ENCODE data around the gene LILRB3.
"Not testable (repeated sequence)": the region's sequence is repeated elsewhere in the genome, so short reads cannot be mapped to it uniquely, and the experiment has no call there.

The LILRB3 gene

DNA sequence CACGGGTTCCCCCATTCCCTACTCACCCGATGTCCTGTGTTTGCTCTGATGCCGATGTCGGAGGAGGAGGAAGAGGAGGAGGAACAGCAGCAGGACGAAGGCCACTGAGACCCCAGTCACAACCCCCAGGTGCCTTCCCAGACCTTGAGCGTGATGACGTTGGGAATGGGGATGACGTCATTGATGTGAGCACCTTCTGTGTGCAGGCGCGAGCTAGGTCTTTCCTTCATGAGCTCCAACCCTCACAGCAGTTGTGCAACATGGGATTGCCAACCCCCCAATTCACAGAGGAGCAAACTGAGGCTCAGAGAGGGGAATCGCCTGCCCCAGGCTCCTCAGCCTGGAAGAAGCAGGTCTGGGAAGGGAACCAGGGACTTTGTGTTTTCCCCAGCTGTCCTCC lies 30.0 kb upstream of the LILRB3 start:
- DNase-seq (ENCODE audit: insufficient read length, low spot score) (no peak), FAIRE-seq (no peak)
- TF ChIP-seq POLR2A (IDR thresholded peaks at IDR 0.05; ENCODE audit: low read depth, low read length): no peak

DNA sequence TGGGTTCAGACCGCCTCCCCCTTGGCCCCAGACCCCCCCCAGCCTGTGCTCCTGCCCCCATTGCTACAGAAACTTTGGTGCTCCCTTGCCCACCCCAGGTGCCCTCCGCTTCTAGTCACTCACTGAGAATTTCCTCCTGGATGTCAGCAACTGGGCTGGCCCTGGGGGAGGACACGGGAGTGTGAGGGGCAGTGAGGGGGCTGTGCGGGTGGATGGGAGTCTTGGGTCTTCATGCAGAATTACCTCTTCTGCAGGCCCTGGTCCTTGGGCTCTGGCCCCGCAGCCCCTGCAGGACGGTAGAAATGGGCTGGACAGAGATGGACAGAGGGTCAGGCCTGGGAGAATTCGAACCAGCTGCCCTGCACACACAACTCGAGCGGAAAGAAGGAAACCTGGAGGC lies 29.4 kb upstream of the LILRB3 start:
- DNase-seq (ENCODE audit: insufficient read length, low spot score) (no peak), FAIRE-seq (no peak)
- no peak for TF ChIP-seq POLR2A (IDR thresholded peaks at IDR 0.05; ENCODE audit: low read depth, low read length)

DNA sequence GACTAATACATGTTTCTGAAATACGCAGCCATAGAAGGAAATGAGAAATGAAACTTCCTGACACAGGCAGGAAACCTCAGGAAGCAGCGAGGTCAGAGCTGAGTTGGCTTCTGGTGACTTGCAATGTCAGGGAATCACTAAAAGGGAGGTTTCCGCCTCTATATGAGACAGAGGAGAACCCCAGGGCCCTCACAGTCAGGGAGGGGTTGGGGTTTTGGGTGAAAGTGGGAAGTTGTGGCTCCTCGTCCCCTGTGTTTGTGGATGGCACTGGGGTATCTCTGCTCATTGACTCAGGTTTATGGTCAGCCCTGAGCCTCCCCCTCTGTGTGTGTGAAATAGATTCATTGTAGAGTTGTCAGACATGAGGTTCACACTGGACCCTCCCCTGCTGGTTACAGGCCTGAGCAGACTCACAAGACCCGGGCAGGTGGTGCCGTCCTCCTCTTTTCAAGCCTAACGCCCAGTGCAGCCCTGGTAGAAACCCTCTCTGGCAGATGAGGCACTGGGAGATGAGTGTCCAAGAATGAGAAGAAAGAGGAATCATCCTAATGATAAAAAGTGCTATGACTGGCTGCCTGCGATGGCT lies 25.3 kb upstream of the LILRB3 start:
- TF ChIP-seq POLR2A (IDR thresholded peaks at IDR 0.05; ENCODE audit: low read depth, low read length): no peak
- no peak for FAIRE-seq
- no peak for DNase-seq (ENCODE audit: insufficient read length, low spot score)

DNA sequence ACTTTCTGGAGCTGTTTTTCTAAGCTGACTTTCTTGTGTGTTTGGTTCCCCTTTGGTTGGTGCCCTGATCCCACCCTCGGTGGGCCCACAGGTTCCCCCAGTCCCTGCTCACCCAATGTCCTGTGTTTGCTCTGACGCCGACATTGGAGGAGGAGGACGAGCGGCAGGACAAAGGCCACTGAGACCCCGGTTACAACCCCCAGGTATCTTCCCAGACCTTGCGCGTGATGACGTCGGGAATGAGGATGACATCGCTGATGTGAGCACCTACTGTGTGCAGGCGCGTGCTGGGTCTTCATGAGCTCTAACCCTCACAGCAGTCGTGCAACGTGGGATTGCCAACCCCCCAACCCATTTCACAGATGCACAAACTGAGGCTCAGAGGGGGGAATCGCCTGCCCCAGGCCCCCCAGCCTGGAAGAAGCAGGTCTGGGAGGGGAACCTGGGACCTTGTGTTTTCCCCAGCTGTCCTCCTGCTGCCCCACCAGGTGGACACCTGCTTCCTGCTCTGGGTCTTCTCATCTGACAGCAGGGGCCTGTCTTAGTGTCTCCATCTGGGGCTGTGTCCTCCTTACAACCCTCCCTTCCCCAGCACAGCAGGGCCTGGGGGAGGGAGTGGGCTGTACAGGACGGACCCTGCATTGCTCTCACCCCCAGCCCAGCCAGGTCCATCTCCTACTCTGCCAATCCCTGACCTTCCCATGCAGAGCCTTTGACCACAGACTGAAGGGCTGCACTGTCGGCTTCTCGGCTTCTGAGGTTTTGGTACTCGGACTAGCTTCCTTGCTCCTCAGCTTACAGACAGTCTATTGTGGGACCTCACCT lies 24.5 kb upstream of the LILRB3 start:
- TF ChIP-seq POLR2A (IDR thresholded peaks at IDR 0.05; ENCODE audit: low read depth, low read length): no peak
- FAIRE-seq (no peak), DNase-seq (ENCODE audit: insufficient read length, low spot score) (no peak)

DNA sequence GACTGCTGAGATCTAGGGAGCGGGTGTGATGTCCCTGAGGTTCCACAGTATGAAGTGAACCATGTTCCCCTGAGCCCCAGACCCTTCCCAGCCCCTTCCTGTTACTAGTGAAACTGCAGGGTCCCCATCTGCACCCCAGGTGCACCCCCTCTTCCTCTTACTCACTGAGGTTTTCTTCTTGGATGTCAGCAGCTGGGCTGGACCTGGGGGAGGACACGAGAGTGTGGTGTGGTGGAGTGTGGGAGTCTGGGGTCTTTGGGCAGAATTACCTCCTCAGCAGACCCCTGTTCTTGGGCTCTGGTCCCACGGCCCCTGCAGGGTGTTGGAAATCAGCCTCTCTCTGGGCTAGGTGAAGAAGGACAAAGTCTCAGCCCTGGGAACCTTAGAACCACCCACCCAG lies 23.1 kb upstream of the LILRB3 start:
- no peak for DNase-seq (ENCODE audit: insufficient read length, low spot score)
- FAIRE-seq: no peak
- TF ChIP-seq POLR2A (IDR thresholded peaks at IDR 0.05; ENCODE audit: low read depth, low read length): no peak

DNA sequence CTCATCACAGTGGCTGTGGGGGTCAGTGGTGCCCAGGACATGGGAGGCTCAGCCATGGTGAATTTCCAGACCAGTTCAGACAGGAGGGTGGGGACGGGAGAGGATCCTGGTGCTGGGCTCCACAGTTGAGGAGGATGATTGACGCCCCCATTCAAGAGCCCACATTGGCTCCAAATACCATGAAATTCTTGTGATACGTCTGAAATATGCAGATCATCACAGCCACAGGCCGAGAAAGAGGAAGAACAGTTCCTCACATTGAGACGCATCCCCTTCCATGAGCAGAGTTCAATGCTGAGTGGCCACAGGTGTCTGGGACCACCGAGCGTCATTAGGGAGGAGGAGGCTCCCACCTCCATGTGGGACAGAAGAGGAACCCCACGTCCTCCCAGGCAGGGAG lies 21.0 kb upstream of the LILRB3 start:
- not testable (repeated sequence) for DNase-seq (ENCODE audit: insufficient read length, low spot score); FAIRE-seq

DNA sequence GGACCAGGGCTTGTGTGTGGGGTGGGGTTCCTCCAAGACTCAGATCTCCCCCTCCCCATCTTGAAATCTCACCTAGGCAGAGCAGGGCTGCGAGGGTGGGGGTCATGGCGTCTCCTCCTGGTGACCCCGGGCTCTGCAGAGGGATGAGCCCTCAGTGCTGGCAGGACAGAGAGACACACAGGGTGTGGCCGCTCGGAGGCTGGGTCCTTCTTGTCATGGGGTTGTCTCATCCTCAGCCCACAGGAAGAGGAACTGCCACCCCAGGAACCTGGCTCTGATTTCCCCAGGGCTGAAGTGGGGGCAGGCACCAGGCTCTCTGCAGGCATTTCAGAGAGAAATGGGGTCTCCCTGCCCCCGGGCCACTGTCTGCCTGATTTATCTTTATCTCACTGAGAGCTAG lies 19.8 kb upstream of the LILRB3 start, which contains the start of gene LILRA6:
Gene LILRA6 (minus strand): TSS at position 145 of the 400 bp plus-strand sequence.
- not testable (repeated sequence) for DNase-seq (ENCODE audit: insufficient read length, low spot score); FAIRE-seq

DNA sequence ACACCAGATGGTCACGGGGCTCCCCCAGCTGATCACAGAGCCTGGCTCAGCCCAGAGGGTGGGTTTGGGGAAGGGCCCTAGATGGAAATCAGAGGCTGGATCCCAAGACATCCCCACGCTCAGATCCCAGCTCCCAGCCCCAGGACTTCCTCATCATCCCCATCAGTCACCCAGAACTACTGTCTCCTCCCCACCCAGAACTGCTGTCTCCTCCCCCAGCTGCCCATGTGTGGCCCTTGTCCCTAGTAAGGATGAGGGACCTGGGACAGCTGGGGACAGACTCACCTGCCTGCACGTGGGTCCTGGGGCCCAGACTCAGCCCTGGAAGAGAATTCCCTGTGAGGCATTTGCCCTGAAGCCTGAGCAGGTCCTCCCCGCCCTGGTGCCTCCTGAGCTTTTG lies 19.4 kb upstream of the LILRB3 start:
- FAIRE-seq; DNase-seq (ENCODE audit: insufficient read length, low spot score): not testable (repeated sequence)

DNA sequence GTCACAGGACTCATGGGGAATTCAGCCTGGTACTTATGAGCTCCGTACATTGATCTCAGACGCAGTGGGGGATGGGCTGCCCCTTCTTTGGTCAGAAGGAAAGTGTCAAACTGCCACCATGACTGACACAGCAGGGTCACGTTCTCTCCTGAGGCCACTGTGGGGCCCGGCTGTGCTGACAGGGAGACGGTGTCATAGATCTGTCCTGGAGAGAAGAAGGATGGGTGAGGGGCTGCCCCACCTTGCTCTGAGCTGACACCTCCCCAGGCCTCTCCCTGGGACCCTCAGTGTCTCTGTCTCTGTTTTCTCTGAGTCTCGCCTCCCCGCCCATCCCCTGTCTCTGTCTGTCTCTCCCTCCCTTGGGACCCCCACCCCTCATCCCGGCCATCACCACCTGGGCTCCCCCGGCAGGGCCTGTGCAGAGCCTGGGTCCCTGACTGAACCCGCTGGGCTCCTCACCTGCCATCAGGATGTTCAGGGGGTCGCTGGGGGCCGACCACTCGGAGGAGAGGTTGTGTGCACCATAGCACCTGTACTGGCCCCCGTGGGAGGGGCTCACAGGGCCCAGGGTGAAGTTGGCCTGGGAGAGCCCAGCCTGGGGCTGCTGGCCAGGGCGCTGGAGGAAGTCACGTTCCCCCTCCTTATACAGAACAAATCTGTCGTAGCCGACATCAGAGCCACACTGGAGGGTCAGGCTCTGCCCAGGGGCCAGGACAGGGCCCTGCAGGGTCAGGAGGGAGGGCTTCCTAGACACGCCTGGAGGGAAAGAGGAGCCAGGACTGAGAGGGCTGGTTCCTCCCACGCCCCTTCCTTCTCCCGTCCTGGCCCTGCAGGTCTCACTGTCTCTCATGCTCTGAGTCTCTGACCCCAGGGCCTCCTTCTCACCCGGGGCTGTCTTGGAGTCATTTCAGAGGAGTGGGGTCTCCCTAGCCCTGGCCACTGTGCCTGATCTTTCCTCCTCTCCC lies 17.8 kb upstream of the LILRB3 start:
- not testable (repeated sequence) for FAIRE-seq; DNase-seq (ENCODE audit: insufficient read length, low spot score)

DNA sequence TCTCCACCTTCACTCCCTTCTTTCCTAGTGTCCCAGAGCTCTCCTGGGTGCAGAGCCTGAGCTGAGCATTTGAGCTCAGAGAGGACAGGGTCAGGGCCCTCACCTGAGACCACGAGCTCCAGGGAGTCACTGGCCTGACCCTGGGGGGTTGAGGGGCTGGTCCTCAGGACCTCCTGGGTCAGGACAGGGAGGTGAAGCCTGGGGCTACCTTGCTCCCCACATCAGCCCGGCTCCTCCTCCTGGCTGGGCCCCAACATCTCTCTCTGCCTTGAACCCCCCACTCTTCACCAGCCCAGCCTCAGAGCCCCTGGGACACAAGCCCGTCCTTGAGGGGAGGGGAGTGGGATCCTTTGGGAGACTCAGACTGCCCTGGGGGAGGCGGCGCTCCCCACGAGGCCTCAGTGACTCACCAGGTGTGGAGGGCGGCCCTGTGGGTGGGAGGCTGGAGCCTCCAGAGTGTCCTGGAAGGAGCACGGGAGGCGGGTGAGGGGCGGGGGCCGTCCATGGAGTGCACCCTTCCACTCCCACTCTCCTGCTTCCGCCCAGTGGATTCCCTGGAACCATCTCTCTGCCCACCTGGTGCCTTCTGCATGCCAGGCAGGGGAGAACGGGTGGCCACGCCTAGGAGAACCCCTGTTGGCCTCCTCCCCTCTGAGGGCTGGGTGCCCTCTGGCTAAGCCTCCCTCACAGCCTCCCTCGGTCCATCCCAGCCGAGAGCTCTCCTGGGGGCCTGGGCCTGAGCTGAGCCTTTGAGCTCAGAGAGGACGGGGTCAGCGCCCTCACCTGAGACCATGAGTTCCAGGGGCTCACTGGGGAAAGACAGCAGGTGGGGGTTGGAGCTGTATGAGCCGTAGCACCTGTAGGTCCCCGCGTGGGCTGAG lies 16.9 kb upstream of the LILRB3 start:
- not testable (repeated sequence) for FAIRE-seq; DNase-seq (ENCODE audit: insufficient read length, low spot score)

DNA sequence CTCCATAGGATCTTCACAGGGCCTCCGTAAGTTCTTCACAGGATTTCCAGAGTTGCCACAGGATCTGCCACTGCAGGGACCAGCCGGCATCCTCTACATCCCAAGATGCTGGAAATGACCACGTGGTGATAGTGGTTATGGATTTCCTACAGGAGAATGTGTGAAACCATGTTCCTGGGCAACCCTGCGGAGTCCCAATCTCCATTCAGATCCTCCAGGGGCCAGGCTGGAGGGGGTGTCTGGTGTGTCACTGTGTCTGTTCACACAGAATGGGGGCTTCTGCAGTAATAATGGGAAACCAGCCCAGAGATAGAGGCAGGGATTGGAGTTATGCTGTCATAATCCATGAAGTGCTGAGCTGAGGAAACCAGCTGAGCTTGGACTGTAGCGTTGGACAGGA lies 11.1 kb upstream of the LILRB3 start:
- FAIRE-seq (no peak), DNase-seq (ENCODE audit: insufficient read length, low spot score) (no peak)
- TF ChIP-seq POLR2A (IDR thresholded peaks at IDR 0.05; ENCODE audit: low read depth, low read length): no peak

DNA sequence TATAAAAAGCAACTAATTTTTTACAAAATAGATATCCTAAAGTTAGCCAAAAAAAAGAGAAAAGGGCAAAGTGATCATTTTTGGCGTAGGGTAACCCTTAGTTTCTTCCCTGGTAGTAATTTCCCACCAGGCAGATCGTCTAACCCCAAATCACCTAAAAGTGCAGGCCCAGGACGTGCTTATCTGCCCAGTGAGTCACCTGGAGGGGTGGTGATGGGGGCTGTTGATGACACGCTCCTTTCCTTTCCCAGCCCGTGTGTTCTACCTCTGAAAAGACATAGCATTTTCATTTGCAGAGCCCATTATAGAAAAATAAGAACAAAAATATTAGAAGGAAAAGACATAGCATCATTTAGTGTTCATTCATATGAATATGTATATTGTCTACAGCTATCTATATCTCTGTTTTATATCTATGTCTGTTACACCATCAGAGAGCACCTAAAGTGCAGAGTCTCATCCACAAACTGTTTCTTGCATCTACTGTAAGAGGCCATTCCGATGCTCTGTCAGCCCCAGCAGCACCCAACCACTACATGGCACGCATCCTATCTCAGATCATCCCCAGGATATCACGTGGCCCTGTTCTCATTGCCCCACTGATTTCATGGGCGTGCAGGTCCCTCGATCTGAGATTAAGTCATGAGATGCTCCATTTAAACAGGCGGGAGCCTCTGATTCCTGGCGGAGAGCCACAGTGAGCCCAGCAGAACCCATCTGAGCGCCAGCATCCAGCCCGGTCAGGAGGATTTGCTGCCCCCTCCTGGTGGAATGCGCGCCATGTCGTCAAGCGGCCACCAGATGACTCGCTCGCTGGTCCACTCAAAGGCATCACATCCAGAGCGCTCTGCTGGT lies 8.5 kb upstream of the LILRB3 start:
- TF ChIP-seq POLR2A (IDR thresholded peaks at IDR 0.05; ENCODE audit: low read depth, low read length): no peak
- FAIRE-seq: no peak
- peak; percentile 100 for DNase-seq (ENCODE audit: insufficient read length, low spot score)

DNA sequence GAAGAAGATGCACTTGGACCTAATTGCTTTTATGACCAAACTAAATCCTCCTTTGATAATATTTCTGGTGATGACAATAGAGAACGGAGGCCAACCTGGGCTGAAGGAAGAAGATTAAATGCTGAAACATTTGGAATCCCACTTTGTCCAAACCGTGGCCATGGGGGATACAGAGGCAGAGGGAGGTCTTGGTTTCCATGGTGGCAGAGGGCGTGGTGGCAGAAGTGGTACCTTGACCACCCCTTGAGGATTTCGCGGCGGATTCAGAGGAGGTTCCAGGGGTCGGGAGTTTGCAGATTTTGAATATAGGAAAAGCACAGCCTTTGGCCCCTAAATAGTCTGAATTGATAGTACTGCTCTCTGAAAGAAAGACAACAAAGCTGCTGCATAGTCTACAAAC lies 7.2 kb upstream of the LILRB3 start:
- no peak for FAIRE-seq
- no peak for TF ChIP-seq POLR2A (IDR thresholded peaks at IDR 0.05; ENCODE audit: low read depth, low read length)

More for the DNA sequence above, 7.2 kb upstream of the LILRB3 start:
- no peak for DNase-seq (ENCODE audit: insufficient read length, low spot score)
